HepG2 (cell line): ENCODE measurements around the gene ZKSCAN1. TPM values are rescaled to one million over a fixed set of nuclear protein-coding genes. Genes with fewer than 3 reads are reported as not detected.
A peak's percentile ranks its signal among the peaks of the same experiment; 100 is the strongest.

Source experiments
- BATF2 ChIP-seq: sonication (generic); formaldehyde crosslinking; IDR thresholded peaks from 2 replicates; pipeline ENCODE4 v1.8.0; 2022; ENCODE audit warnings: mild to moderate bottlenecking, missing genetic modification reagents, moderate library complexity
- GTF2F1 ChIP-seq: fragments of 150-350 bp; IDR thresholded peaks from 2 replicates; pipeline ENCODE4 v1.6.1; 2014; ENCODE audit warnings: low read length
- GZF1 ChIP-seq: sonication (generic); formaldehyde crosslinking; IDR thresholded peaks from 2 replicates; pipeline ENCODE4 v1.5.1; 2020; ENCODE audit warnings: mild to moderate bottlenecking, missing genetic modification reagents
- HES4 ChIP-seq: sonication (generic); formaldehyde crosslinking; IDR thresholded peaks from 2 replicates; pipeline ENCODE4 v1.9.0; 2021; ENCODE audit warnings: mild to moderate bottlenecking, missing genetic modification reagents, borderline replicate concordance
- IKZF4 ChIP-seq: sonication (generic); formaldehyde crosslinking; IDR thresholded peaks from 2 replicates; pipeline ENCODE4 v1.5.1; 2020; ENCODE audit warnings: borderline replicate concordance, mild to moderate bottlenecking, low read depth, missing genetic modification reagents; ENCODE audit errors: not compliant biosample characterization
- KLF9 ChIP-seq: IDR thresholded peaks from 2 replicates; pipeline ENCODE4 v1.6.1; 2016; ENCODE audit warnings: low read depth
- MBD4 ChIP-seq: IDR thresholded peaks from 2 replicates; pipeline ENCODE4 v1.6.1; 2012; ENCODE audit warnings: low read length, inconsistent platforms, borderline replicate concordance
- MEIS1 ChIP-seq: sonication (generic); formaldehyde crosslinking; IDR thresholded peaks from 2 replicates; pipeline ENCODE4 v1.9.0; 2021; ENCODE audit warnings: mild to moderate bottlenecking, missing genetic modification reagents, moderate library complexity, borderline replicate concordance
- MIXL1 ChIP-seq: IDR thresholded peaks from 2 replicates; pipeline ENCODE4 v1.6.1; 2016
- RARA ChIP-seq: IDR thresholded peaks from 2 replicates; pipeline ENCODE4 v1.6.1; 2016; ENCODE audit warnings: missing genetic modification reagents, missing compliant biosample characterization
- SNRNP70 ChIP-seq: fragments of 200-400 bp; formaldehyde crosslinking; IDR thresholded peaks from 2 replicates; pipeline ENCODE4 v1.6.1; 2017; ENCODE audit warnings: mild to moderate bottlenecking, low read depth, low read length, moderate library complexity
- STAT5B ChIP-seq: sonication (generic); formaldehyde crosslinking; IDR thresholded peaks from 2 replicates; pipeline ENCODE4 v1.4.0; 2020; ENCODE audit warnings: missing genetic modification reagents
- TMF1 ChIP-seq: sonication (generic); formaldehyde crosslinking; IDR thresholded peaks from 2 replicates; pipeline ENCODE4 v1.8.1; 2022; ENCODE audit warnings: low read depth, missing genetic modification reagents
- U2AF2 ChIP-seq: fragments of 200-400 bp; formaldehyde crosslinking; IDR thresholded peaks from 2 replicates; pipeline ENCODE4 v1.6.1; 2017; ENCODE audit warnings: low read depth, mild to moderate bottlenecking, low read length
- ZBTB26 ChIP-seq: IDR thresholded peaks from 2 replicates; pipeline ENCODE4 v1.6.1; 2016; ENCODE audit warnings: missing compliant biosample characterization, missing genetic modification reagents, borderline replicate concordance
- ZBTB49 ChIP-seq: sonication (generic); formaldehyde crosslinking; IDR thresholded peaks from 2 replicates; pipeline ENCODE4 v1.4.0; 2020; ENCODE audit warnings: missing genetic modification reagents, borderline replicate concordance
- ZBTB7B ChIP-seq: sonication (generic); formaldehyde crosslinking; IDR thresholded peaks from 2 replicates; pipeline ENCODE4 v1.4.0; 2020; ENCODE audit warnings: missing genetic modification reagents
- ZC3H4 ChIP-seq: sonication (generic); formaldehyde crosslinking; IDR thresholded peaks from 2 replicates; pipeline ENCODE4 v1.4.0; 2020; ENCODE audit warnings: missing genetic modification reagents, borderline replicate concordance
- ZFX ChIP-seq: sonication (generic); formaldehyde crosslinking; IDR thresholded peaks from 2 replicates; pipeline ENCODE4 v1.4.0; 2020; ENCODE audit warnings: mild to moderate bottlenecking, low read depth, missing genetic modification reagents, moderate library complexity
- ZMAT5 ChIP-seq: sonication (generic); formaldehyde crosslinking; IDR thresholded peaks from 2 replicates; pipeline ENCODE4 v1.5.0; 2020; ENCODE audit warnings: mild to moderate bottlenecking, low read depth, missing genetic modification reagents, borderline replicate concordance
- ZNF251 ChIP-seq: sonication (generic); formaldehyde crosslinking; IDR thresholded peaks from 2 replicates; pipeline ENCODE4 v1.9.0; 2021; ENCODE audit warnings: mild to moderate bottlenecking, missing genetic modification reagents
- ZNF296 ChIP-seq: sonication (generic); formaldehyde crosslinking; conservative IDR thresholded peaks from 2 replicates; pipeline ENCODE4 v1.5.0; 2020; ENCODE audit warnings: mild to moderate bottlenecking, missing genetic modification reagents
- ZNF326 ChIP-seq: sonication (generic); formaldehyde crosslinking; IDR thresholded peaks from 2 replicates; pipeline ENCODE4 v1.4.0; 2020; ENCODE audit warnings: missing genetic modification reagents, borderline replicate concordance
- ZNF468 ChIP-seq: sonication (generic); formaldehyde crosslinking; IDR thresholded peaks from 2 replicates; pipeline ENCODE4 v1.8.0; 2022; ENCODE audit warnings: mild to moderate bottlenecking, moderate library complexity, missing genetic modification reagents
- ZNF563 ChIP-seq: sonication (generic); formaldehyde crosslinking; IDR thresholded peaks from 2 replicates; pipeline ENCODE4 v1.8.0; 2022; ENCODE audit warnings: mild to moderate bottlenecking, moderate library complexity, missing genetic modification reagents
- ZNF605 ChIP-seq: sonication (generic); formaldehyde crosslinking; IDR thresholded peaks from 2 replicates; pipeline ENCODE4 v1.8.0; 2022; ENCODE audit warnings: mild to moderate bottlenecking, missing genetic modification reagents
- ZNF615 ChIP-seq: sonication (generic); formaldehyde crosslinking; IDR thresholded peaks from 2 replicates; pipeline ENCODE4 v1.5.0; 2020; ENCODE audit warnings: mild to moderate bottlenecking, missing genetic modification reagents, borderline replicate concordance
- ZNF703 ChIP-seq: sonication (generic); formaldehyde crosslinking; IDR thresholded peaks from 2 replicates; pipeline ENCODE4 v1.5.1; 2020; ENCODE audit warnings: missing genetic modification reagents, mild to moderate bottlenecking, moderate library complexity, borderline replicate concordance
- ZSCAN21 ChIP-seq: sonication (generic); formaldehyde crosslinking; IDR thresholded peaks from 2 replicates; pipeline ENCODE4 v1.8.0; 2022; ENCODE audit warnings: mild to moderate bottlenecking, missing genetic modification reagents, moderate library complexity, borderline replicate concordance
- polyA plus RNA-seq, 8 experiments: library from polyadenylated mRNA; depleted of rRNA in 3 of 8; stranded (reverse) in 7 of 8; unstranded in 1 of 8; fragments of >200 nt; fragmentation: Illumina TruSeq in 4 of 8; extraction: Trizol in 4 of 8; gene quantifications; 2 replicates each; pipeline versions ENCODE4 v1.2.1 to v1.2.3, GENCODE V29; 2011 to 2016; ENCODE audit warnings: low read depth in 4 of 8, missing spikeins in 1 of 8, mixed read lengths in 1 of 8; ENCODE audit not compliant: insufficient read depth in 1 of 8
- total RNA-seq, 5 experiments: library from RNA; depleted of rRNA; stranded (reverse); fragments of >200 nt; fragmentation: Illumina TruSeq; extraction: Trizol; gene quantifications; 2 replicates each; pipeline ENCODE4 v1.2.3, GENCODE V29; 2016; ENCODE audit warnings: low read depth in 1 of 5

The ZKSCAN1 gene
- total and polyA plus RNA-seq, 2 of the 13 experiments (the other 11 are each of a cell fraction or from before 2014, with no cell fraction given): 46.4 to 60.6 TPM

DNA sequence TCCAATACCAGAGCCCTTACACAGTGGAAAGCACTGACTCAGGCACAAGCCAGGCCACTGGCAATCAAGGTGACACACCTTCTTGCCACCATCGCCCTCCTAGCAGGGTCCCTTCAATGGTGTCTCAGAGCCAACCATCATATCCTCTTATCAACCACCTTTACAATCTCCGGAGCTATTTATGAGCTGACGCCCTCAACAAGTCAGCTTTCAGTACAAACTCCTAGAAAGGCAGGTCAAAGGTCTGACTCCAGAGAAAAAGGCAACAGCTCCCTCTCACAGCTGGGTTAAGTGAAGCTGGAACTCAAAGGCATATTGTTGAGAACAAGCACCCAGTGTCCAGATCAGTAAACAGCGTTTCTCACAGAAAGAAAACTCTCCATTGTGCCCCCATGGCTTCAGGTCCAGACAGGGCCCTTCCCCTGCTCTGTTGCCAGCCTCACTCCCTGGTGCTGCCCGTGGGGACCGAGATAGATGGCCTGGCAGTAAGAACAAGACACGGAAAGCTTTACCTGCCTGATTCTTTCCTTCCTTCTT lies 63.7 kb downstream of the ZKSCAN1 start (continued):
- no peak for TF ChIP-seq BATF2 (CRISPR knock-in tag)
- TF ChIP-seq ZBTB26 (CRISPR knock-in tag): peak; percentile 97
- no peak for TF ChIP-seq GTF2F1
- TF ChIP-seq RARA (CRISPR knock-in tag): peak; percentile 75
- TF ChIP-seq ZNF326: no peak
- no peak for TF ChIP-seq ZNF563 (CRISPR knock-in tag)
- no peak for TF ChIP-seq MBD4
- no peak for TF ChIP-seq STAT5B (CRISPR knock-in tag)
- TF ChIP-seq MEIS1: no peak
- TF ChIP-seq ZBTB7B (CRISPR knock-in tag): no peak
- TF ChIP-seq ZNF615 (CRISPR knock-in tag): no peak
- no peak for TF ChIP-seq HES4 (CRISPR knock-in tag)
- no peak for TF ChIP-seq ZNF703 (CRISPR knock-in tag)
- TF ChIP-seq KLF9 (CRISPR knock-in tag): no peak
- no peak for TF ChIP-seq MIXL1 (CRISPR knock-in tag)
- no peak for TF ChIP-seq GZF1 (CRISPR knock-in tag)
- no peak for TF ChIP-seq ZNF468 (CRISPR knock-in tag)
- TF ChIP-seq ZNF296 (CRISPR knock-in tag): no peak
- TF ChIP-seq ZC3H4 (CRISPR knock-in tag): no peak
- TF ChIP-seq ZNF605 (CRISPR knock-in tag): peak; percentile 18; the same call in 1 of the 2 replicates
- TF ChIP-seq ZMAT5 (CRISPR knock-in tag): no peak
- no peak for TF ChIP-seq ZBTB49 (CRISPR knock-in tag)
- no peak for TF ChIP-seq U2AF2
- no peak for TF ChIP-seq ZNF251 (CRISPR knock-in tag)
- TF ChIP-seq IKZF4 (CRISPR knock-in tag): no peak
- no peak for TF ChIP-seq ZSCAN21
- TF ChIP-seq ZFX (CRISPR knock-in tag): peak; percentile 46; the same call in 1 of the 2 replicates
- TF ChIP-seq SNRNP70: no peak
- no peak for TF ChIP-seq TMF1
